Measurements from ENCODE around the gene PNMT.

PNMT gene

DNA sequence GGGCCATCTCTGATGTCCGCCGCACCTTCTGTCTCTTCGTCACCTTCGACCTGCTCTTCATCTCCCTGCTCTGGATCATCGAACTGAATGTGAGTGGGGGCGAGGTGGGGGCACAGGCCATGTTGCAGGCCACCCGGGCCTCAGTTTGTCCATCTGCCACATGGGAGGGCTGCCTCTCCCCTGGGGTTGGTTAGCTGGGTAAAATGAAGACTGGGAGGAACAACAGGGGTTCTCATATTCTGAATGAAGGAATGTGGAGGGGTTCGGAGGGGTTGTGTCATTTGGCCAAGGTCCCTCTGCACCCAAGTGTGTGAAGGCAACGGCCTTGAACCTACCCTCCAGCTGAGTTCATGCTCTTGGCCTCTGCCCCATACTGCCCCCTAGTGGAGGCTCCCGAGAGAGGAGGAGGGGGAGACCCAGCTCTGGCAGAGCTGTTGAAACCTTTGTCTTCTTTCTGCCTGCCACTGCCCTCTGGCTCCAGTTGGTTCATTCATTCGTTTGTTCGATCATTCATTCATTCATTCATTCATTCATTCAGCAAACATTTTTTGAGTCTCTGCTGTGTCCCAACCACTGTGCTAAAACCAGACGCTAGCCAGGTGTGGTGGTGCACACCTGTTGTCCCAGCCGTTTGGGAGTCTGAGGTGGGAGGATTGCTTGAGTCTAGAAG lies 14.5 kb upstream of the PNMT start:
- peak; percentile 80 to 91 (median 84) for DNase-seq

GRCh38 chr17:39655105-39655504 lies 13.1 kb upstream of the PNMT start:
- DNase-seq, result no peak

DNA sequence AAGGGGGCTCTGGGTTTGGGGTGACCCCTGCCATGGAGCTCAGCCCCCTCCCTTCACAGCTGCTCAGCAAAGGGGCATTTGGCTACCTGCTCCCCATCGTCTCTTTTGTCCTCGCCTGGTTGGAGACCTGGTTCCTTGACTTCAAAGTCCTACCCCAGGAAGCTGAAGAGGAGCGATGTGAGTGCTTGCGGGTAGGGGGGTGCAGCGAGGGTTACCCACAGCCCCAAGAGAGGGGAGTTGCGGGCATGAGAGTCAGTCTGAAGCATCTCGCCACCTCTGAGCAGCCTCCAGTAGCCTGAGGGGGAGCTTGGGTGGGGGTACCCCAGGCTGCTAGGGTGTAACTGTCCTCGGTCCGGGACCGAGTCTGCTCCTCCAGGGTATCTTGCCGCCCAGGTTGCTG lies 9.9 kb upstream of the PNMT start:
- DNase-seq, result no peak

GRCh38 chr17:39658760-39659159 lies 9.5 kb upstream of the PNMT start:
- DNase-seq, result no peak

DNA sequence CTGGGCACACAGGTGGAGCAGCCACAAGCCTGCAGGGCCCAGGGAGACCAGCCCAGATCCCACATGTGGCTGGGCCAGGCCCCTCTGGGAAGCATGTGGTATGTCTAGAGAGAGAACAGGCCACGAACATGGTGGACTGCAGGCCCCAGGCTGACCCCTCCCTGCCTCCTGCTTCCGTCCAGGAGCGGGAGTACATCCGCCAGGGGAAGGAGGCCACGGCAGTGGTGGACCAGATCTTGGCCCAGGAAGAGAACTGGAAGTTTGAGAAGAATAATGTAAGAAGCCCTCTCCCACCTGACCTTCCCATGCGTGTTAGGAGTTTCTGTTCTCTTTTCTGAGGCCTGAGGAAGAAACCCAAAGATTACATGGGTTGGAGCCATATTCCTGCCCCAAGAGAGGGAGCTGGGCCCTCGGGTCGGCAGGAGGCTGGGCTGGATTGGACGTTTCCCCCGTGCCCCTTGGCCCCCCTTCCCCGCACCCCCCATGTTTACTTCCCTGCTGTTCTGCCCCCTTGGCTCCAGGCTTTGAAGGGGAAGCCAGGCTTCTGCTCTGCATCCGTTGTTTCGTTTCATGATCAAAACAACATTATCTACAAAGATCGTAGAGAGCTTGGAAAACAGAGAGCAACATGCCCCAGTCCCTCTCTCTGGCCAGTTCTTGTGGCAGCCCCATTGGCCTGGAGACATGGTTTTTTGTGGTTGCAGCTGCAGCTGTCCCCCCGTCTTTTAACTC lies 8.8 kb upstream of the PNMT start:
- peak; percentile 53 to 67 (median 64) for DNase-seq

- no peak for DNase-seq
Measured at GRCh38 chr17:39660011-39660360, 8.3 kb upstream of the PNMT start.

GRCh38 chr17:39660397-39661385 lies 7.6 kb upstream of the PNMT start:
- DNase-seq, result no peak

DNA sequence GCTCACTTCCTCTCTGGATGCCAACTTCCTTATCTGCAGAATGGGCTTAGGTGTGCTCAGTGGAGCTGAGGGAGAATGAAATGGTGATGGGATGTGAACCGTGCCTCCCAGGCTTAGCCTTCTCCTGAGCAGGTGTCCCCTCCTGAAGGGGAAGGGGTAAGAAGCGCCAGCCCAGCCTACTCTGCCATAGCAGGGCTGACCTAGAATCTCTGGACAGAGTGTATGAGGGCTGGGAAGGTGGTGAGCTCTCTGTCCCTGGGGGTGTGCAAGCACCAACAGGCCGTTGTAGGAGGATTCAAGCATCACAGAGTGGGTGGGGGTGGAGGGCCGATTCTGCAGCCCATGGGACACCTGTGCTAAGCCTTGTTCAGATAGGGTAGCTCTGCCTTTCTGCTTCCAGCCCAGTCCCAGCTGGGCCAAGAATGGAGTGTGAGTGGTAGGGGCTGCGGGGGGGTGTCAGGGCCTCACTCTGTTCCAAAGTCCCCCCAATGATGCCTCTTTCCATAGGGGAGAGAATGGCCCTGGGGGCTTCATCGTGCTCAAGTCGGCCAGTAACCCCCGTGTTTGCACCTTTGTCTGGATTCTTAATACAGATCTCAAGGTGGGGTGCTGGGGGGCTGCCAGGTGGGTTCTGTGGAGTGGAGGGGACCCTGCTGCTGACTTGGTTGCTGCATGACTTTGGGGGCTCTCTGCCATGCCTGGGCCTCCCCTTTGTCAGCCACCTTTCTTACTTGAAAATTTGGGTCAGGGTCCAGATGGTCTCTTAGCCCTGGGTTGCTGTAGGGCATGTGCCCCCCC lies 6.3 kb upstream of the PNMT start:
- no peak for DNase-seq

DNA sequence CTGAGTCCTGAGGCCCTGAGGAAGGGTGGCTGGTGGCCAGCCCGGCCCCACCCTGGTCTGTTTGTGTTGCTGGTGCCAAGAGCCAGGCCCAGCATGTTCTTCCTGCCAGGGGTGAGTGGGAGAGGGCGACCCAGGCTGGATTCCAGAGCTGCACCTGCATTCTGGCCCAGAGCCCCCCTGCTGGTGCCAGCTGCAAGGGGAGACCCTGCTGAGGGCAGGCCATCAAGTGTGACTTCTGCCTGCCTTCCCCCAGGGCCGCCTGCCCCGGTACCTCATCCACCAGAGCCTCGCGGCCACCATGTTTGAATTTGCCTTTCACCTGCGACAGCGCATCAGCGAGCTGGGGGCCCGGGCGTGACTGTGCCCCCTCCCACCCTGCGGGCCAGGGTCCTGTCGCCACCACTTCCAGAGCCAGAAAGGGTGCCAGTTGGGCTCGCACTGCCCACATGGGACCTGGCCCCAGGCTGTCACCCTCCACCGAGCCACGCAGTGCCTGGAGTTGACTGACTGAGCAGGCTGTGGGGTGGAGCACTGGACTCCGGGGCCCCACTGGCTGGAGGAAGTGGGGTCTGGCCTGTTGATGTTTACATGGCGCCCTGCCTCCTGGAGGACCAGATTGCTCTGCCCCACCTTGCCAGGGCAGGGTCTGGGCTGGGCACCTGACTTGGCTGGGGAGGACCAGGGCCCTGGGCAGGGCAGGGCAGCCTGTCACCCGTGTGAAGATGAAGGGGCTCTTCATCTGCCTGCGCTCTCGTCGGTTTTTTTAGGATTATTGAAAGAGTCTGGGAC lies 5.5 kb upstream of the PNMT start:
- no peak for DNase-seq

DNA sequence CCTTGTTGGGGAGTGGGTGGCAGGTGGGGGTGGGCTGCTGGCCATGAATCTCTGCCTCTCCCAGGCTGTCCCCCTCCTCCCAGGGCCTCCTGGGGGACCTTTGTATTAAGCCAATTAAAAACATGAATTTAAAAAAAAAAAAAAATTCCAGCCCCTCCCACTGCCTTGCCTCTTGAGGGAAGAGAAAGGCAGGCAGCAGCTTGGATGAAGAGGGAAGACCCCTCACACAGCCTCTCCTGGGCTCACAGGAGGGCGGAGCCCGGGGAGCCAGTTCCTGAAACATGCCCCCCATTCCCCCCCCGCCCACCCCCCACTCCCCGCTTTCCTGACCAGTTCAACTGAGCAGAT lies 4.9 kb upstream of the PNMT start:
- DNase-seq, result no peak

DNA sequence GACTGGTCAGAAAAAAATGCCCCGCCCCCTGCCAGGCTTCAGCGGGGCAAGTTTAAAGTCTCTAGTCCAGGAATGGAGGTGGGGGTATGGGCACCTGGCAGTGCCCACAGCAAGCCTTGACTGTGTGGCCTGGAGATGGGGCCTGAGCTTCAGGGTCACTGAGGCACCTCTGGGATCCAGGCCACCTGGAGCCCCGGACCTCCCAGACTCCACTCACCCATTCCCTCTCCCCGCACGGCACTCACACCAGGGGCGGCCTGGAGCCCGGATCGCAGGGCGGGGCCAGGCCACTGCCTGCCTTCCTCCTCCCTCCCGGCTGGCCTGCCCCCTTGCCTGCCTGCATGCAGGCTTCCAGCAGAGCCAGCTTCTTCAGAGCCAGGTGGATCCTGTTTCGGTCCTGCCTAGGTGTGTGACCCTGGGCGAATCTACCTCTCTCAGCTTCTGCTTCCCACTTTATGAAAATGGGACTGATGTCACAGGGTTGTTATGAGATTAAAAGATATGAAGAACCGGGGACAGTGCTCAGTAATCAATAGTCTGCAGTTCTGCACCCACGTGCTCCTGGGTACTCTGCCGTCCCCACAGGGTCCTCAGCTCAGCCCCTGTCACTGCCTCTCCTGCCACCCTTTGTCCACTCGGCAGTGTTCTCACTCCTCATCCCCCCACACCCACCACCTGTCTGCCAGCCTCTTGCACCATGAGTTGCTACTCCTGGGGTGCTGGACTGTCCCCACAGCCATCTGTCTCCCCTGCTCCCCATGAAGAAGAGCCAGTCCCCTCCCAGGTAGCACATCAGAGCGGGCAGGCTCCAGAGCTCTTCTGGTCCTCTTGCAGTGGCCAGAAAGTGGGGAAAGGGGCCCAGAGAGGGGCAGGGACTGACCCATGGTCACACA lies 4.3 kb upstream of the PNMT start:
- DNase-seq, result no peak

GRCh38 chr17:39664581-39665561 lies 3.4 kb upstream of the PNMT start, which contains the start of gene TCAP:
Gene TCAP, plus strand, starts transcription at chr17:39665349. Its CDS starts 11 bp downstream, at chr17:39665360.
- no peak for DNase-seq

DNA sequence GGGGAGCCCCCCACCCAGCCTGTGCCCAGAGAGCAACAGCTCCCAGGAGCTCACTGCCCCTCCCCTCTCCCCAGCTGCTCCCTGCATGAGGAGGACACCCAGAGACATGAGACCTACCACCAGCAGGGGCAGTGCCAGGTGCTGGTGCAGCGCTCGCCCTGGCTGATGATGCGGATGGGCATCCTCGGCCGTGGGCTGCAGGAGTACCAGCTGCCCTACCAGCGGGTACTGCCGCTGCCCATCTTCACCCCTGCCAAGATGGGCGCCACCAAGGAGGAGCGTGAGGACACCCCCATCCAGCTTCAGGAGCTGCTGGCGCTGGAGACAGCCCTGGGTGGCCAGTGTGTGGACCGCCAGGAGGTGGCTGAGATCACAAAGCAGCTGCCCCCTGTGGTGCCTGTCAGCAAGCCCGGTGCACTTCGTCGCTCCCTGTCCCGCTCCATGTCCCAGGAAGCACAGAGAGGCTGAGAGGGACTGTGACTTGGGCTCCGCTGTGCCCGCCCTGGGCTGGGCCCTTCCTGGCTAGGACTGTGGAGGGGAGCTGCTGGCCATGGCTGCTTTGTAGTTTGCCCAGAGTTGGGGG lies 2.5 kb upstream of the PNMT start:
- DNase-seq, result no peak

DNA sequence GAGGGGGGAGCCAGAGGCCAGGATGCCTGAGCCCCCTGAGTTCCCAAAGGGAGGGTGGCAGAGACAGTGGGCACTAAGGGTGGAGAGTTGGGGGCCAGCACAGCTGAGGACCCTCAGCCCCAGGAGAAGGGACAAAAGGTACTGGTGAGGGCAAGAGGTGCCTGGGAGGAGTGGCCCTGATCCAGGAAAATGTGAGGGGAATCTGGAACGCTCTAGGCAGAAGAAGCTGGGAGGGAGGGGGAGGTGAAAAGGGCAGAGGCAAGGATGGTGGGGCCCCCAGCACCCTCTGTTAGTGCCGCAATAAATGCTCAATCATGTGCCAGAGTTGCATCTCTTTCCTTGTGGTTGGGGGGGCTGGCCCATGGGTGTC lies 2.0 kb upstream of the PNMT start:
- no peak for DNase-seq

GRCh38 chr17:39666601-39667261 lies 1.5 kb upstream of the PNMT start:
- DNase-seq, result no peak

DNA sequence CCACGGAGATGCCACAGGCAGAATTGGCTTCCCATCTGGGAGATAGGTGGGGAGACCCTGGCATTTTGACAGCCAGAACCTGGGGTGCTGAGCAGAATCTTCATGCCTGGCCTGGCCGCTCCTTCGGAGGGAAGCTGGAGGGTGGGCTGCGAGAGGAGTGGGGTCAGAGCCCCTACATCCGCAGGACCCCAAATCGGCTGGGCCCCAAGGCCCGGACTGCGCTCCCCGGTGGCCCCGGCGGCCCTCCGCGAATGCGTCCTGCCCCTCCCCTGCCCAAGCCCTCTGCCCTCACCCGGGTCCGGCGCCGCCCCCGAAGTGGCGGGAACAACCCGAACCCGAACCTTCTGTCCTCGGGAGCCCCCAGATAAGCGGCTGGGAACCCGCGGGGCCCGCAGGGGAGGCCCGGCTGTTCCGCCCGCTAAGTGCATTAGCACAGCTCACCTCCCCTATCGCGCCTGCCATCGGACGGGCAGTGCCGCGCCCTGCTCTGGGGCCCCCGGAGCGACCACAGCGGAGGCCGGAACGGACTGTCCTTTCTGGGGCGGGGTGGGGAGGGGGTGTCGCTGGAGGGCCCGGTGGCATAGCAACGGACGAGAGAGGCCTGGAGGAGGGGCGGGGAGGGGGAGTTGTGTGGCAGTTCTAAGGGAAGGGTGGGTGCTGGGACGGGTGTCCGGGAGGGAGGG lies 850 bp upstream of the PNMT start:
- peak in 1 of 4 experiments; percentile 23 for DNase-seq

DNA sequence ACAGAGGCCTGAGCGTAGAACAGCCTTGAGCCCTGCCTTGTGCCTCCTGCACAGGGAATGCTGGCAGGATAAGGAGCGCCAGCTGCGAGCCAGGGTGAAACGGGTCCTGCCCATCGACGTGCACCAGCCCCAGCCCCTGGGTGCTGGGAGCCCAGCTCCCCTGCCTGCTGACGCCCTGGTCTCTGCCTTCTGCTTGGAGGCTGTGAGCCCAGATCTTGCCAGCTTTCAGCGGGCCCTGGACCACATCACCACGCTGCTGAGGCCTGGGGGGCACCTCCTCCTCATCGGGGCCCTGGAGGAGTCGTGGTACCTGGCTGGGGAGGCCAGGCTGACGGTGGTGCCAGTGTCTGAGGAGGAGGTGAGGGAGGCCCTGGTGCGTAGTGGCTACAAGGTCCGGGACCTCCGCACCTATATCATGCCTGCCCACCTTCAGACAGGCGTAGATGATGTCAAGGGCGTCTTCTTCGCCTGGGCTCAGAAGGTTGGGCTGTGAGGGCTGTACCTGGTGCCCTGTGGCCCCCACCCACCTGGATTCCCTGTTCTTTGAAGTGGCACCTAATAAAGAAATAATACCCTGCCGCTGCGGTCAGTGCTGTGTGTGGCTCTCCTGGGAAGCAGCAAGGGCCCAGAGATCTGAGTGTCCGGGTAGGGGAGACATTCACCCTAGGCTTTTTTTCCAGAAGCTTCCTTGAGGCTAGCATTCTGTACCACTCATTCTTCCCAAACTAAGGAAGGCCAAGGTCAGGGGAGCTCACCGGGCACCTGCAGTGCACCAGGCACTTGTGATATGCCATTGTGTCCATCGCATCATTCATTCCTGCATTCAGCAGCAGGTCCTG lies 1.9 kb downstream of the PNMT start:
- no peak for DNase-seq
